ENCODE measurements around the gene AOC2. TPM values are rescaled to one million over a fixed set of nuclear protein-coding genes. Genes with fewer than 3 reads are reported as not detected.

Gene AOC2
- total and polyA plus RNA-seq, 9 of the 15 experiments (the other 6 are each of a cell fraction or from before 2014, with no cell fraction given) = 0.08 to 0.91 (median 0.49) TPM

GRCh38 chr17:42832934-42833766 is 11.2 kb upstream of the AOC2 start, which contains the start of gene PSME3 (continued):
- peak; percentile 91 to 98 (median 96); a peak in 5 of 6 replicates for TF ChIP-seq ZBTB11 (CRISPR knock-in tag; IDR thresholded peaks at IDR 0.05)
- peak; percentile 64; the same call in 1 of the 2 replicates for TF ChIP-seq HDAC8 (tag; IDR thresholded peaks at IDR 0.05)
- TF ChIP-seq CBX8 (IDR thresholded peaks at IDR 0.05; ENCODE audit: borderline replicate concordance, extremely low read depth, low read depth, low read length, poor library complexity, severe bottlenecking) = no peak
- TF ChIP-seq HMGN3 (IDR thresholded peaks at IDR 0.05; ENCODE audit: borderline replicate concordance, extremely low read depth, insufficient read length, low read depth, low read length) = peak; percentile 72
- peak; percentile 99 for TF ChIP-seq MAX (CRISPR knock-in tag; IDR thresholded peaks at IDR 0.05)
- peak; percentile 73 for TF ChIP-seq POLR2H (tag; IDR thresholded peaks at IDR 0.05; ENCODE audit: low read depth)
- TF ChIP-seq FOXP1 (CRISPR knock-in tag; IDR thresholded peaks at IDR 0.05) = peak; percentile 87
- TF ChIP-seq RCOR1 (IDR thresholded peaks at IDR 0.05; ENCODE audit: borderline replicate concordance in 1 of 2, low read depth in 2 of 2, low read length in 2 of 2) = peak in 1 of 2 experiments; percentile 59; a peak in 3 of 4 replicates
- TF ChIP-seq ZNF318 (IDR thresholded peaks at IDR 0.05; ENCODE audit: borderline replicate concordance in 1 of 2, low read depth in 1 of 2) = 0 out of 4 replicates have a peak, but pooled peaks of 1 of the 2 experiments have one; percentile 24
- peak; percentile 70 for TF ChIP-seq USF1 (CRISPR knock-in tag; IDR thresholded peaks at IDR 0.05)
